Fibroblast of mammary gland (primary cell): ENCODE data around the gene DDX47.
"Not testable (repeated sequence)": the region's sequence is repeated elsewhere in the genome, so short reads cannot be mapped to it uniquely, and the experiment has no call there.

ENCODE experiments used
- DNase-seq: peaks from one replicate; pipeline ENCODE4 v3.0.0-alpha.2; 2010; ENCODE audit warnings: low read depth
- H3K4me3 ChIP-seq: 2 replicates; pipeline ENCODE4 v1.5.1; 2011; ENCODE audit warnings: low read depth, mild to moderate bottlenecking, low read length, moderate library complexity; ENCODE audit not compliant: control insufficient read depth
- CTCF ChIP-seq: conservative IDR thresholded peaks from 2 replicates; pipeline ENCODE4 v1.5.1; 2011; ENCODE audit warnings: low read depth, low read length, inconsistent platforms; ENCODE audit not compliant: control insufficient read depth, insufficient read depth

Gene DDX47

DNA sequence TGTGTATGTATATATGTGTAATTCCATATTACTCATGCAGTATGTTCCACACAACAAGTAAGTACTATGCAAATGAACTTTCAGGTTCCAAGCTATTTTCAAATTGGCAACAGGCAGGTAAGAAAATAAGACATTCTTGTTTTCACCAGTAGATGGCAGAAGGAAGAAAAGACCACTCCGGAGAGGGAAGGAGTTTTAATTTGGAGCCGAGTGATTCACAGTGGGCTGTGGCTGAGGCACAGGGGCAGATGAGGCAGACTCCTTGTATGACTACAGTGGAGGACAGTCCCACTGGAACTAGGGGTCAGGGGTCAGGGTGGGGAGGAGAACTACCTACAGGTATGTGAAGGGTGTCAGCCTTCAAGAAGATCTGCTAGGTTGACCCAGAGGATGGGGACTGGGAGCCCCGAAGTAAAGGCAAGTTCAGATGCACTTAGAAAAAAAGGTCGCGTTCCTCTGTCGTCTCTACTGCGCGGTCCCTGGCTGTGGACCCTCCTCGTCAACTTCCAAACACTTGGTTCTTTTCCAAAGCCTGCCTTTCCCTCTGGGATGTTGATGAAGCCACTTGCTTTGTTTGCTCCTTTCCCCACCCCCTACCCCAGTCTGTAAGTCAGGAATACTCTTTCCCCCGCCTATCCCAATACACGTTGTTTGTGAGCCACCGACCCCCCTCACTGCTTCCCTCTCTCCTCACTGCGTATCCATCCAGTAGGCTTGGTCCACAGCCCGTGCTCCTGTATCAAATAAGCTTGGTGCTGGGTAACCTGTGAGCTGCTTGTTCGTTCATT, 24.1 kb downstream of the DDX47 start:
- no peak overlapping the region for H3K4me3 ChIP-seq
- peak; percentile 89 for DNase-seq
- TF ChIP-seq CTCF = peak; percentile 70

GRCh38 chr12:12837813-12838153, 24.6 kb downstream of the DDX47 start:
- no peak for DNase-seq
- H3K4me3 ChIP-seq = no peak overlapping the region

DNA sequence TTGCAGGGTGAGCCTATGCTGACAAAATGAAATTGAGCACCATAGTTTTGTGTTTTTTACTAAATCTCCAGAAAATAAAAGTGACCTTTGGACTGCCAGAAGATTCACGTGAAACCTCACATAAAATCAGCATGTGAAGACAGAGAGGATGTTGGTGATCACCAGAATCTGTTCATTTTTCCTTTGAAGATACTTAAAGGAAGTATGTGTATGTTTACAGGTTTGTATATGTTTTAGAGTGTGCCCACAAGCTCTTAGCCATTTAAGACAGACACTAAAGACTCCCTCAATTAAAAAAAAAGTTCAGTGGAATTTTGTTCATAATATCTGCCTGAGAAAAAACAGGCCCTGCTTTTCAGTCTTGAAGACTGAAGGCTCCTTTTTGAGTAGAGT, 25.9 kb downstream of the DDX47 start:
- no peak overlapping the region for H3K4me3 ChIP-seq
- no peak for DNase-seq
- no peak for TF ChIP-seq CTCF

More at GRCh38 chr12:12837813-12838153, 24.6 kb downstream of the DDX47 start:
- TF ChIP-seq CTCF = no peak

GRCh38 chr12:12839439-12839838, 26.3 kb downstream of the DDX47 start:
- DNase-seq, H3K4me3 ChIP-seq: not testable (repeated sequence)

DNA sequence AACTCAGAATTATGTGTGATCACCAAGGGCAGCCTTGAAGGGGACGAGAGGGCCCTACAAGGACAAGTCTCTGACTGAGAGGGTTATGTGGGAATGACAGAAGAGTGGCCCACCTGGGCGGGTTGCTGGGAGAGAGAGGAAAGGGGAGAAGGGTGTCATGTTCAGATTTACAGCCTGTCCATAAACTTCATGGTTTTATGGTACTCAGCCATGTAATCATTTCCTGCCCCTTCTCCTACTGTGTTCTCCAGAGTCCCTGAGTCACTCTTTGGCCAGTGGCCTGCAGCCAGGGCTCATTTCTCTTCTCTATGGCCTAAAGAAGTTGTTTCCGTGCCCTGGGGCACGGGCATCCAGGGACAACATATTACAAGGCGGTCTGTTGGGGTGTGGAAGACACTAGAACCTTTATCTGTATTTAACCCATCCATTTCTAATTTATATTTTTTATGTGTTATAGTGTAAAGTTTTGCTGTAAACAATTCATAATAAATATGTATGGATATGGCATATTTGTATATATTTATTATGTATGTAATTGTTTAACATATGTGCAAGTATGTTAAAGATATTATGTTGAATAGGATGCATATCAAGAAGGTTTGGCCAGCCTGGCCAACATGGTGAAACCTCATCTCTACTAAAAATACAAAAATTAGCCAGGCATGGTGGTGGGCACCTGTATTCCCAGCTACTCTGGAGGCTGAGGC, 26.9 kb downstream of the DDX47 start:
- no peak for TF ChIP-seq CTCF
- H3K4me3 ChIP-seq = no peak overlapping the region
- peak; percentile 87 for DNase-seq

DNA sequence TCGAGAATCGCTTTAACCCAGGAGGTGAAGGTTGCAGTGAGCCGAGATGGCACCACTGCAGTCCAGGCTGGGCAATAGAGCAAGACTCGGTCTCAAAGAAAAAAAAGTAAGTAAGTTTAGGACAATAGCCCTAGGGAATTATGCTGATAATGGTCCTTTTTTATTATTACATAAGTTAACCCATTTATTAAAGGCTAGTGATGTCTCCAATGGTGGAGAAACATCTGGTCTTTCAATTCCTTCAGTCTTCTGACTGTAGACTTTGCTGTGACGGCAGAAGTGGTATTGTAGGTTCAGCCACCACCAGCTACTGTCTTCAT, 27.4 kb downstream of the DDX47 start:
- no peak for DNase-seq
- TF ChIP-seq CTCF = no peak
- H3K4me3 ChIP-seq = no peak overlapping the region

DNA sequence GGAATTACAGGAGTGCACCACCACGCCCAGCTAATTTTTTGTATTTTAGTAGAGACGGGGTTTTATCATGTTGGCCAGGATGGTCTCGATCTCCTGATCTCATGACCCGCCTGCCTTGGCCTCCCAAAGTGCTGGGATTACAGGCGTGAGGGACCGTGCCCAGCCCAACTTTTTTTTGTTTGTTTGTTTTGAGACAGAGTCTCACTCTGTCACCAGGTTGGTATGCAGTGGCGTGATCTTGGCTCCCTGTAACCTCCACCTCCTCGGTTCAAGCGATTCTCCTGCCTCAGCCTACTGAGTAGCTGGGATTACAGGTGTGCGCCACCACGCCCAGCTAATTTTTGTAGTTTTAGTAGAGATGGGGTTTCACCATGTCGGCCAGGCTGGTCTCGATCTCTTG, 28.3 kb downstream of the DDX47 start:
- not testable (repeated sequence) for DNase-seq, H3K4me3 ChIP-seq

- DNase-seq = no peak
- no peak for TF ChIP-seq CTCF
- no peak overlapping the region for H3K4me3 ChIP-seq
Observed at GRCh38 chr12:12845794-12846243, 32.7 kb downstream of the DDX47 start.

DNA sequence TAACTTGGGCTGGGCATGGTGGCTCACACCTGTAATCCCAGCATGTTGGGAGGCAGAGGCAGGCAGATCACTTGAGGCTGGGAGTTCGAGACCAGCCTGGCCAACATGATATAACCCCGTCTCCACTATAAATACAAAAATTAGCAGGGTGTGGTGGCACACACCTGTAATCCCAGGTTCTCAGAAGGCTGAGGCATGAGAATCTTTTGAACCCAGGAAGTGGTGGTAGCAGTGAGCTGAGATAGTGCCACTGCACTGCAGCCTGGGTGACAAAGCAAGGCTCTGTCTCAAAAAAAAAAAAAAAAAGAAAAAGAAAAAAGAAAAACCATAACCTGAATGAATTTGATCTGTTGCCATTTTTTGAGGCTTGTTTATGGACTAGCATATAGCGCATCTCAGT, 33.6 kb downstream of the DDX47 start:
- H3K4me3 ChIP-seq, DNase-seq: not testable (repeated sequence)
